ENCODE results near the gene TXLNG. TPM values are rescaled to one million over a fixed set of nuclear protein-coding genes. Genes with fewer than 3 reads are reported as not detected.
A peak's percentile ranks its signal among the peaks of the same experiment; 100 is the strongest.

Gene TXLNG
- total RNA-seq, 1 donor from 2014 or later, result 13.1 TPM

DNA sequence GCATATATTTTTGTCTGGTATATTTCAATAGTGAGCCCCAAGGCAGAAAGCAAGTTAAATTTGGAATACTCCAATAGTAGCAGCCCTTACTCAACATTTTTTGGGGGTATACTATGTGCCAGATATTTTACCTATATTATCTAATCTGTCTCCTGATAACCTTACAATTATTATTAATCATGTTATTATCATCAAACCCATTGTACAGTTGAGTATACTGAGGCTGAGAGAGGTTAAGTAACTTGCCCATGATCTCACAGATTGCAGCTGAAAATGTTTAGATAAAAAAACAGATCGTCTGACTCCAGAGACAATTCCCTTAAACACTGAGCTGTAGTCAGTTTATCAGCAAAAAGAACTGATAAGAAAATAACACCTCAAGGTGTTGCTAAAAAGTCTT, 90.4 kb downstream of the TXLNG start:
- TF ChIP-seq, protein P1, sequence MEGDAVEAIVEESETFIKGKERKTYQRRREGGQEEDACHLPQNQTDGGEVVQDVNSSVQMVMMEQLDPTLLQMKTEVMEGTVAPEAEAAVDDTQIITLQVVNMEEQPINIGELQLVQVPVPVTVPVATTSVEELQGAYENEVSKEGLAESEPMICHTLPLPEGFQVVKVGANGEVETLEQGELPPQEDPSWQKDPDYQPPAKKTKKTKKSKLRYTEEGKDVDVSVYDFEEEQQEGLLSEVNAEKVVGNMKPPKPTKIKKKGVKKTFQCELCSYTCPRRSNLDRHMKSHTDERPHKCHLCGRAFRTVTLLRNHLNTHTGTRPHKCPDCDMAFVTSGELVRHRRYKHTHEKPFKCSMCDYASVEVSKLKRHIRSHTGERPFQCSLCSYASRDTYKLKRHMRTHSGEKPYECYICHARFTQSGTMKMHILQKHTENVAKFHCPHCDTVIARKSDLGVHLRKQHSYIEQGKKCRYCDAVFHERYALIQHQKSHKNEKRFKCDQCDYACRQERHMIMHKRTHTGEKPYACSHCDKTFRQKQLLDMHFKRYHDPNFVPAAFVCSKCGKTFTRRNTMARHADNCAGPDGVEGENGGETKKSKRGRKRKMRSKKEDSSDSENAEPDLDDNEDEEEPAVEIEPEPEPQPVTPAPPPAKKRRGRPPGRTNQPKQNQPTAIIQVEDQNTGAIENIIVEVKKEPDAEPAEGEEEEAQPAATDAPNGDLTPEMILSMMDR (IDR thresholded peaks at IDR 0.05), result no peak
- no peak overlapping the region for H3K4me3 Mint-ChIP-seq

DNA sequence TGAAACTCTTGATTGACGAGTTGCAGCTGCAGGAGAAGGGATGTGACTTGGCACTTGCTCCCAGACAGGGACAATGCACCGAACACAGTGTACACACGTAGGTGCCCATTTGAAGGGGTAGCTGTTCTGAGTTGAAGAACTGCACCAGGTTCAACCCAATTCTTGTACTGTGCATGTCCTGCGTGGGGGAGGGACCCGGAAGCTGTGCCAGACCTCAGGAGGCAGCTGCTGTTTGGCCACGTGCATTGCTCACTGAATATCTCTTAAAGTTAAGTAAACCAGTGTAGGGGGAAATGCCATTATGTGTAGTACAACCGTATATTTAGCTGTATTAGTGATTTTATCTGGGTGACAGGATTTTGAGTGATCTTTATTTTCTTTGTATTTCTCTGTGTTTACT, 95.9 kb downstream of the TXLNG start:
- Mint-ChIP-seq H3K9me3 (no peaks in the 10 kb centered on the region), H3K4me3 (peak overlapping the region; percentile 78), H3K36me3 (ENCODE audit: low read depth) (no peaks in the 10 kb centered on the region), H3K4me1 (peaks cover 20% of the 10 kb centered on the region), H3K27ac (peak overlapping the region; percentile 86), H3K27me3 (no peaks in the 10 kb centered on the region)
- TF ChIP-seq, protein P1 (IDR thresholded peaks at IDR 0.05), result no peak
- ChIA-PET POLR2A (interaction anchor here (1.1 to 2.5 kb wide), 6 partner anchors 8 to 164 kb away, joined by 3 to 51 read pairs (median 6); partner anchors contain the start of gene RBBP7), CTCF (interaction anchor here (0.9 to 5.7 kb wide), 9 partner anchors 9 to 201 kb away, joined by 3 to 65 read pairs (median 7); no protein-coding TSS in a partner anchor)
- peak; percentile 49 for ATAC-seq (ENCODE audit: low read depth)
- intact Hi-C loops (cut with micrococcal nuclease), result loop anchor here (1.0 to 2.0 kb wide), 2 partner anchors 12 to 25 kb away; partner anchors contain the start of gene RBBP7
- DNase-seq, result no peak

More for the DNA sequence above, 90.4 kb downstream of the TXLNG start:
- no peaks in the 10 kb centered on the region for H3K9me3 Mint-ChIP-seq
- H3K27me3 Mint-ChIP-seq, result no peaks in the 10 kb centered on the region
- H3K27ac Mint-ChIP-seq, result no peak overlapping the region
- intact Hi-C loops (cut with micrococcal nuclease), result no loop called here
- CTCF ChIA-PET, result no interaction called here
- POLR2A ChIA-PET, result interaction anchor here (1.1 kb wide), 1 partner anchor 19 kb away, joined by 6 read pairs; no protein-coding TSS in a partner anchor
- ATAC-seq (ENCODE audit: low read depth), result no peak
- no peak for DNase-seq
- H3K4me1 Mint-ChIP-seq, result peaks cover 11% of the 10 kb centered on the region
- no peaks in the 10 kb centered on the region for H3K36me3 Mint-ChIP-seq (ENCODE audit: low read depth)

GRCh38 chrX:16882702-16883486, 96.6 kb downstream of the TXLNG start:
- peak; percentile 47 for DNase-seq
- TF ChIP-seq, protein P1 (IDR thresholded peaks at IDR 0.05), result peak; percentile 46

GRCh38 chrX:16883487-16883804, 97.2 kb downstream of the TXLNG start:
- POLR2A ChIA-PET, result interaction anchor here (0.9 to 2.5 kb wide), 6 partner anchors 10 to 1210 kb away, joined by 4 to 51 read pairs (median 6); partner anchors contain the start of gene RBBP7
- Mint-ChIP-seq H3K4me3 (peak overlapping the region; percentile 78), H3K27ac (no peak overlapping the region), H3K9me3 (no peaks in the 10 kb centered on the region), H3K4me1 (peaks cover 20% of the 10 kb centered on the region), H3K36me3 (ENCODE audit: low read depth) (no peaks in the 10 kb centered on the region), H3K27me3 (no peaks in the 10 kb centered on the region)
- TF ChIP-seq, protein P1 (IDR thresholded peaks at IDR 0.05), result no peak
- intact Hi-C loops (cut with micrococcal nuclease), result loop anchor here (1.0 to 2.0 kb wide), 4 partner anchors 9 to 163 kb away; partner anchors contain the start of gene REPS2
- ATAC-seq (ENCODE audit: low read depth) (no peak), DNase-seq (no peak)
- CTCF ChIA-PET, result interaction anchor here (0.9 to 5.7 kb wide), 12 partner anchors 9 to 164 kb away, joined by 3 to 65 read pairs (median 6); partner anchors contain the start of gene REPS2

More at GRCh38 chrX:16882702-16883486, 96.6 kb downstream of the TXLNG start:
- Mint-ChIP-seq H3K9me3 (no peaks in the 10 kb centered on the region), H3K27ac (peak overlapping the region; percentile 86), H3K27me3 (no peaks in the 10 kb centered on the region), H3K4me1 (peaks cover 20% of the 10 kb centered on the region), H3K36me3 (ENCODE audit: low read depth) (no peaks in the 10 kb centered on the region), H3K4me3 (peak overlapping the region; percentile 78)
- peak; percentile 88 for ATAC-seq (ENCODE audit: low read depth)
- POLR2A ChIA-PET, result interaction anchor here (0.9 to 2.5 kb wide), 6 partner anchors 9 to 1210 kb away, joined by 4 to 51 read pairs (median 6); partner anchors contain the start of gene RBBP7
- CTCF ChIA-PET, result interaction anchor here (0.9 to 5.7 kb wide), 13 partner anchors 9 to 200 kb away, joined by 3 to 65 read pairs (median 6); partner anchors contain the start of gene REPS2
- intact Hi-C loops (cut with micrococcal nuclease), result loop anchor here (1.0 to 2.0 kb wide), 5 partner anchors 9 to 163 kb away; partner anchors contain the start of genes RBBP7 and REPS2
